H54 (cell line): ENCODE data around the gene KITLG.
A peak's percentile ranks its signal among the peaks of the same experiment; 100 is the strongest.
"Not testable (repeated sequence)": the region's sequence is repeated elsewhere in the genome, so short reads cannot be mapped to it uniquely, and the experiment has no call there.

Experiments used
- DNase-seq: peaks from one replicate; pipeline ENCODE4 v3.0.0; 2011; ENCODE audit warnings: low spot score, mixed read lengths; ENCODE audit not compliant: insufficient read length
- FAIRE-seq: peaks from 3 replicates; lab custom pipeline; 2011; peaks lifted over from hg19 to GRCh38; lab: Jason Lieb, UNC
- POLR2A ChIP-seq: IDR thresholded peaks from 2 replicates; pipeline ENCODE4 v1.6.1; 2011; ENCODE audit warnings: low read depth, mild to moderate bottlenecking, low read length

The KITLG gene

DNA sequence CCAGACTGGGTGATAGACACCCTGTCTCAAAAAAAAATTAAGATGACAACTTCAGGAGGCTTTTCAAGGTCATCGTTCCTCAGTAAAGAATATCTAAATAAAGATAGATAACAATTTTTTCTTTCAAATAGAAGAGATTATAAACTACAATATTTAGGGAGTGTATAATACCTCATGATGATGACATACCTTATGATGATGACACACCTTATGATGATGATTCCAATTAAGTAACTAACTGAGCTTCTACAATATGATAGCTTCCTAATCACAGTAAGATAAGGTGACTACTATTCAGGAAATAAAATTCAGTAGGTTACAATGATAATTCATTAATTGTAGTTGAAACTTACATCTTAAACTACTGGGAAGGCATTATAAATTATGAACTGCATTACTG, 40.4 kb downstream of the KITLG start:
- FAIRE-seq: no peak

GRCh38 chr12:88538697-88539096, 41.6 kb downstream of the KITLG start:
- no peak for TF ChIP-seq POLR2A
- FAIRE-seq (no peak), DNase-seq (no peak)

More for the DNA sequence above, 40.4 kb downstream of the KITLG start:
- TF ChIP-seq POLR2A: no peak
- DNase-seq: no peak

DNA sequence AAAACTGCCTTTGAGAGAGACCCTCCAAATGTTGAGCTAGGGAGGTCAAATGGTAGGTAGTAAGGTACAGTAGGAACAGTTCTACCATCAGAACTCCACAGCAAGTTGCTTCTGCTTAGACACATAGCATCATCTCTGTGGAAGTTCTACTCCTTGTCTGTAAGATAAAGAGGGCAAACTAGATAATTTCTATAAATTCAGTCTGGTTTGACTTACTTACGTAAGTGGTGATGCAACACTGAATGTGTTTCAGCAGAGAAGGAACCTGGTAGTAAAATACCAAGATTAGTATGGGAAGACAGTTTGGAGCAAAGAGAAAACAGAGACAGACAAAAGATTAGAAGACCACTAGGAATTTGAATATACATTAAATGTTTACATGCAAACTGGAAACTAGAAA, 42.0 kb downstream of the KITLG start:
- DNase-seq: no peak
- no peak for TF ChIP-seq POLR2A
- no peak for FAIRE-seq

GRCh38 chr12:88530868-88531267, 49.4 kb downstream of the KITLG start:
- DNase-seq: no peak
- no peak for FAIRE-seq
- TF ChIP-seq POLR2A: no peak

- TF ChIP-seq POLR2A: no peak
- DNase-seq (no peak), FAIRE-seq (no peak)
Measured at GRCh38 chr12:88529531-88530488, 50.5 kb downstream of the KITLG start.

- no peak for FAIRE-seq
- TF ChIP-seq POLR2A: no peak
- DNase-seq: no peak
Measured at GRCh38 chr12:88522961-88523360, 57.3 kb downstream of the KITLG start.

DNA sequence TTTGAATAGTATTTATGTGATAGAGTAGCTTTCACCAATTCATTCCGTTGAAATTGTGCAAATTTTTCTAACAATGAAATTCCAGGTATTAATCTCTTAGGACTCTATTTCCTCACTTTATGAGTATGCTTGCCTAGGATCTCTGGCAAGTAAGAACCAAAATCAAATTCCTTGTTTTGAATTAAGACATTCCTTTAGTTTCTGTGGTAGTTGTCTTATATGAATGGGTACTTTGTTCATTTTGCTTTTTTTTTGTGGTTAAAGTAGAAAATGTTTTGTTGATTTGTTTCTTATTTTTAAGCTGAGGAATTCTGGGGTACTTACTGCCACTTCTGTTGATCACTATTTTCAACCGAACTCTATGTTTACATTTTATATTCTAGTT, 59.8 kb downstream of the KITLG start:
- FAIRE-seq (no peak), DNase-seq (no peak)
- no peak for TF ChIP-seq POLR2A

GRCh38 chr12:88519802-88520435, 60.4 kb downstream of the KITLG start:
- TF ChIP-seq POLR2A: no peak
- DNase-seq (no peak), FAIRE-seq (peak; percentile 57)

GRCh38 chr12:88518863-88519403, 61.3 kb downstream of the KITLG start:
- no peak for FAIRE-seq
- no peak for TF ChIP-seq POLR2A
- no peak for DNase-seq

GRCh38 chr12:88516811-88517210, 63.5 kb downstream of the KITLG start:
- TF ChIP-seq POLR2A: no peak
- DNase-seq (no peak), FAIRE-seq (no peak)

DNA sequence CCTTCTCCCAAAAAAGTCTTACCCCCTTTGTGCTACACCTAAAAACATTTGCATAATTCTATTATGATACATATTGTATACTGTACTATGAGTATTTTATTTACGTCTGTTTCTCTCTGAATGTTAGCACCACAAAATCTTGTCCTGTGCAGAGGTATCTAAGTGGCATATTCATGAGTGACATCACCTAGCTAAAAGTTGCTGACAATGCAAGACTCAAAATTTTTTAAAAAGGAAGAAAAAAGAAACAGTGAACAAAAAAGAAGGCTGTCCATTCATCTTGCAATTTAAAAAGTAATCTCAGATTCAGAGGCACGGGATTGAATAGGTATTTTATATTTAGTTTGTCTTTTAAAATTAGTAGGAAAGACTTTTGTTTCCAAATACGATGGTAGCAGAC, 69.4 kb downstream of the KITLG start:
- FAIRE-seq (no peak), DNase-seq (no peak)
- TF ChIP-seq POLR2A: no peak

- DNase-seq (no peak), FAIRE-seq (no peak)
- TF ChIP-seq POLR2A: no peak
Measured at GRCh38 chr12:88509851-88510250, 70.4 kb downstream of the KITLG start.

- no peak for DNase-seq
- TF ChIP-seq POLR2A: no peak
- no peak for FAIRE-seq
Measured at GRCh38 chr12:88509347-88509746, 70.9 kb downstream of the KITLG start.

DNA sequence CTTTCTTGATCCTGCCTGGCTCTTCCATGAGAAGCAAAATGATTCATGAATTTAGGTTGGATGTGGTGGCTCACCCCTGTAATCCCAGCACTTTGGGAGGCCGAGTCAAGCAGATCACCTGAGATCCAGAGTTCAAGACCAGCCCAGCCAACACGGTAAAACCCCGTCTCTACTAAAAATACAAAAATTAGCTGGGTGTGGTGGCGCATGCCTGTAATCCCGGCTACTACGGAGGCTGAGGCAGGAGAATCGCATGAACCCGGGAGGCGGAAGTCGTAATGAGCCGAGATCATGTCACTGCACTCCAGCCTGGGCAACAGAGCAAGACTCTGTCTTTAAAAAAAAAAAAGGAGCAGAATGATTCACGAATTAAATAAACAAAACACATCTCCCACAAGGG, 72.4 kb downstream of the KITLG start:
- FAIRE-seq, DNase-seq: not testable (repeated sequence)
